AG04450 (cell line): ENCODE measurements around the gene EML1. TPM values are rescaled to one million over a fixed set of nuclear protein-coding genes. Genes with fewer than 3 reads are reported as not detected.

Experiments used
- CTCF ChIA-PET: fragments of 300-600, 350-600 bp; formaldehyde crosslinking; extraction: SDS; loops from one replicate; lab custom pipeline; 2022; ENCODE audit warnings: antibody characterized with exemption, inconsistent platforms; lab: Charles Lee
- POLR2A ChIA-PET: fragments of 350-600 bp; formaldehyde crosslinking; extraction: SDS; loops from one replicate; lab custom pipeline; 2021; ENCODE audit warnings: antibody characterized with exemption, inconsistent platforms; lab: Yijun Ruan, JAX
- DNase-seq: peaks from one replicate; pipeline ENCODE4 v3.0.0-alpha.2; 2011; ENCODE audit warnings: low read depth, low spot score
- H3K27ac ChIP-seq: one replicate; pipeline ENCODE4 v1.5.1; 2012; ENCODE audit warnings: low read depth, low read length, control low read depth
- H3K27me3 ChIP-seq: one replicate; pipeline ENCODE4 v1.6.0; 2012; ENCODE audit warnings: low read length; ENCODE audit not compliant: control insufficient read depth, insufficient read depth
- H3K4me3 ChIP-seq: 2 replicates; pipeline ENCODE4 v1.5.1; 2011; ENCODE audit warnings: mild to moderate bottlenecking, low read depth, low read length, control low read depth
- H3K9me3 ChIP-seq: 2 replicates; pipeline ENCODE4 v1.5.1; 2012; ENCODE audit warnings: low read length; ENCODE audit not compliant: control insufficient read depth, insufficient read depth
- CTCF ChIP-seq: IDR thresholded peaks from 2 replicates; pipeline ENCODE4 v1.5.1; 2011; ENCODE audit warnings: low read depth, low read length, control low read depth, inconsistent platforms
- polyA plus RNA-seq: library from polyadenylated mRNA; depleted of rRNA; stranded (reverse); fragments of >200 nt; gene quantifications from 2 replicates; pipeline ENCODE4 v1.2.3, GENCODE V29; 2011

Gene EML1
- polyA plus RNA-seq, 1 experiment = 37.7 TPM

GRCh38 chr14:99854831-99855230 is 61.6 kb downstream of the EML1 start:
- Histone ChIP-seq H3K27me3 (no peaks in the 10 kb centered on the region), H3K9me3 (no peaks in the 10 kb centered on the region; the same call in 1 of the 2 replicates), H3K4me3 (no peak overlapping the region), H3K27ac (no peak overlapping the region)
- ChIA-PET POLR2A (no interaction called here), CTCF (no interaction called here)
- TF ChIP-seq CTCF = no peak
- DNase-seq = no peak

GRCh38 chr14:99855271-99855670 is 62.1 kb downstream of the EML1 start:
- DNase-seq = no peak
- no peaks in the 10 kb centered on the region for H3K27me3 ChIP-seq
- no peak for TF ChIP-seq CTCF
- H3K27ac ChIP-seq = no peak overlapping the region
- ChIA-PET CTCF (no interaction called here), POLR2A (no interaction called here)
- no peak overlapping the region for H3K4me3 ChIP-seq
- no peaks in the 10 kb centered on the region; the same call in 1 of the 2 replicates for H3K9me3 ChIP-seq

GRCh38 chr14:99857551-99857950 is 64.3 kb downstream of the EML1 start:
- POLR2A ChIA-PET = no interaction called here
- DNase-seq = no peak
- TF ChIP-seq CTCF = no peak

GRCh38 chr14:99860219-99860618 is 67.0 kb downstream of the EML1 start:
- Histone ChIP-seq H3K27ac (no peak overlapping the region), H3K27me3 (no peaks in the 10 kb centered on the region), H3K9me3 (no peaks in the 10 kb centered on the region), H3K4me3 (no peak overlapping the region)
- DNase-seq = no peak
- ChIA-PET CTCF (no interaction called here), POLR2A (no interaction called here)
- no peak for TF ChIP-seq CTCF

More at GRCh38 chr14:99857551-99857950, 64.3 kb downstream of the EML1 start:
- CTCF ChIA-PET = no interaction called here
- no peaks in the 10 kb centered on the region for H3K27me3 ChIP-seq
- no peak overlapping the region for H3K4me3 ChIP-seq
- no peak overlapping the region for H3K27ac ChIP-seq
- no peaks in the 10 kb centered on the region for H3K9me3 ChIP-seq

GRCh38 chr14:99862136-99862535 is 68.9 kb downstream of the EML1 start:
- TF ChIP-seq CTCF = no peak
- Histone ChIP-seq H3K27ac (no peak overlapping the region), H3K9me3 (no peaks in the 10 kb centered on the region), H3K27me3 (no peaks in the 10 kb centered on the region), H3K4me3 (no peak overlapping the region)
- ChIA-PET CTCF (no interaction called here), POLR2A (no interaction called here)
- no peak for DNase-seq
